ENCODE results near the gene CIRBP. TPM values are rescaled to one million over a fixed set of nuclear protein-coding genes. Genes with fewer than 3 reads are reported as not detected.

Gene CIRBP
- total RNA-seq, 2 experiments from 2014 or later = 278 to 309 TPM

- TF ChIP-seq EZH2phosphoT487 (IDR thresholded peaks at IDR 0.05; ENCODE audit: borderline replicate concordance, low read depth, low read length) (no peak), CTCF (conservative IDR thresholded peaks at IDR 0.05; ENCODE audit: low read length) (no peak)
- no peaks in the 10 kb centered on the region for H3K4me1 ChIP-seq (ENCODE audit: insufficient read depth, low read length, poor library complexity, severe bottlenecking)
- no peak overlapping the region for H3K4me3 ChIP-seq (ENCODE audit: low read depth, low read length, poor library complexity, severe bottlenecking)
- H3K4me2 ChIP-seq (ENCODE audit: low read length) = no peak overlapping the region
- H3K36me3 ChIP-seq (ENCODE audit: insufficient read depth, low read length) = no peaks in the 10 kb centered on the region
- H3K9me2 ChIP-seq (ENCODE audit: insufficient read depth, low read length) = no peaks in the 10 kb centered on the region
- POLR2A ChIA-PET = no interaction called here
- CTCF ChIA-PET (ENCODE audit: unreplicated experiment) = no interaction called here
- no peaks in the 10 kb centered on the region; the same call in 1 of the 2 replicates for H4K20me1 ChIP-seq (ENCODE audit: insufficient read depth, low read length)
- no peaks in the 10 kb centered on the region for H3K79me2 ChIP-seq (ENCODE audit: insufficient read depth, low read depth, low read length)
- H3K9me3 ChIP-seq (ENCODE audit: low read length) = no peaks in the 10 kb centered on the region
- H3K27ac ChIP-seq (ENCODE audit: low read depth, low read length, poor library complexity, severe bottlenecking) = no peak overlapping the region
- no peak for DNase-seq (ENCODE audit: low spot score)
- H2AFZ ChIP-seq (ENCODE audit: low read length) = no peak overlapping the region
- BruUV-seq (replicated peaks) = no TSS peak
- intact Hi-C loops (cut with micrococcal nuclease; ENCODE audit: unreplicated experiment) = loop anchor here (5.0 kb wide), 1 partner anchor 56 kb away; no protein-coding TSS in a partner anchor
These were observed 47.3 kb downstream of the CIRBP start for GRCh38 chr19:1316466-1316865.

GRCh38 chr19:1317274-1318003, 48.3 kb downstream of the CIRBP start:
- no peaks in the 10 kb centered on the region for H3K4me1 ChIP-seq (ENCODE audit: insufficient read depth, low read length, poor library complexity, severe bottlenecking)
- BruUV-seq (replicated peaks) = no TSS peak
- ChIA-PET CTCF (ENCODE audit: unreplicated experiment) (interaction anchor here (0.5 kb wide), 1 partner anchor 671 kb away, joined by 4 read pairs; no protein-coding TSS in a partner anchor), POLR2A (no interaction called here)
- H4K20me1 ChIP-seq (ENCODE audit: insufficient read depth, low read length) = no peaks in the 10 kb centered on the region; the same call in 1 of the 2 replicates
- no peak for DNase-seq (ENCODE audit: low spot score)
- TF ChIP-seq CTCF (conservative IDR thresholded peaks at IDR 0.05; ENCODE audit: low read length) (no peak), EZH2phosphoT487 (IDR thresholded peaks at IDR 0.05; ENCODE audit: borderline replicate concordance, low read depth, low read length) (no peak)
- H3K4me3 ChIP-seq (ENCODE audit: low read depth, low read length, poor library complexity, severe bottlenecking) = no peak overlapping the region
- no peak overlapping the region for H3K27ac ChIP-seq (ENCODE audit: low read depth, low read length, poor library complexity, severe bottlenecking)
- no peak overlapping the region for H3K4me2 ChIP-seq (ENCODE audit: low read length)
- H3K79me2 ChIP-seq (ENCODE audit: insufficient read depth, low read depth, low read length) = no peaks in the 10 kb centered on the region
- no peaks in the 10 kb centered on the region for H3K9me2 ChIP-seq (ENCODE audit: insufficient read depth, low read length)
- no peak overlapping the region for H2AFZ ChIP-seq (ENCODE audit: low read length)
- intact Hi-C loops (cut with micrococcal nuclease; ENCODE audit: unreplicated experiment) = loop anchor here (5.0 kb wide), 1 partner anchor 55 kb away; no protein-coding TSS in a partner anchor
- H3K36me3 ChIP-seq (ENCODE audit: insufficient read depth, low read length) = no peaks in the 10 kb centered on the region
- no peaks in the 10 kb centered on the region for H3K9me3 ChIP-seq (ENCODE audit: low read length)

Measured in OCI-LY7 (cell line).